ENCODE measurements around the gene UAP1.

The UAP1 gene

GRCh38 chr1:162619076-162619475 is 57.6 kb downstream of the UAP1 start:
- DNase-seq = no peak

- no peak for DNase-seq
Measured at GRCh38 chr1:162621256-162621655, 59.7 kb downstream of the UAP1 start.

- DNase-seq = no peak
Measured at GRCh38 chr1:162625679-162626078, 64.2 kb downstream of the UAP1 start.

GRCh38 chr1:162626094-162626493 is 64.6 kb downstream of the UAP1 start:
- no peak for DNase-seq

GRCh38 chr1:162626761-162627160 is 65.2 kb downstream of the UAP1 start:
- no peak for DNase-seq

GRCh38 chr1:162627662-162628296 is 66.3 kb downstream of the UAP1 start:
- DNase-seq = no peak

GRCh38 chr1:162629077-162629627 is 67.6 kb downstream of the UAP1 start:
- no peak for DNase-seq

- DNase-seq = no peak
Measured at GRCh38 chr1:162629651-162630050, 68.1 kb downstream of the UAP1 start.

GRCh38 chr1:162631546-162632191 is 70.1 kb downstream of the UAP1 start:
- no peak for DNase-seq

- DNase-seq = no peak
Measured at GRCh38 chr1:162632217-162632666, 70.7 kb downstream of the UAP1 start, which contains the start of gene DDR2. Gene DDR2 (plus strand): TSS chr1:162632464. CDS start chr1:162719064, 86,600 bp downstream.

GRCh38 chr1:162632698-162633080 is 71.2 kb downstream of the UAP1 start:
- DNase-seq = no peak

- no peak for DNase-seq
Measured at GRCh38 chr1:162633081-162633762, 71.7 kb downstream of the UAP1 start.

- no peak for DNase-seq
Measured at GRCh38 chr1:162635418-162635817, 73.9 kb downstream of the UAP1 start.

GRCh38 chr1:162639718-162640117 is 78.2 kb downstream of the UAP1 start:
- DNase-seq = no peak

- no peak for DNase-seq
Measured at GRCh38 chr1:162641114-162641513, 79.6 kb downstream of the UAP1 start.

GRCh38 chr1:162644986-162645314 is 83.4 kb downstream of the UAP1 start:
- no peak for DNase-seq

- no peak for DNase-seq
Measured at GRCh38 chr1:162645666-162646065, 84.1 kb downstream of the UAP1 start.

GRCh38 chr1:162649583-162649982 is 88.1 kb downstream of the UAP1 start:
- no peak for DNase-seq
